Measurements from ENCODE around the gene STOX2.

DNA sequence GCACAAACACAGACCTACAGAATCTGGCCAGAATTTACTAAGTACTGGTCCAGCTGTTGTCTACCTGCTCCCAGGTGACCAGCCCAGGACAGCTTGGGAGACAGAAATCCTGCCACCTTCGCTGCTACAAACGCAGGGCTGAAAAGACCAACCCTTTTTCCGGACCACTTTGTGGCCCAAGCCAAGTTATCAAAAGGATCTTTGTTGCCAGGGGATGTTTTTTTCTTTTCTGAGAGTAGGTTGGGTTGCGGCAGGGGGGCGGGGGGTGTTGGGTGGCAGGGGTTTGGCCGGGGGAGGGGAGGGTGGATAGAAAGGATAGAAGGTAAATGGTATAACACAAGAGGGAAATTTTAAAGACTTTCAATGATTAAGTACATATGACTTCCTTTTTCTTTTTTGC is 63.4 kb downstream of the STOX2 start:
- TF ChIP-seq POLR2A (IDR thresholded peaks at IDR 0.05; ENCODE audit: low read depth, low read length) (no peak), POLR2AphosphoS5 (IDR thresholded peaks at IDR 0.05; ENCODE audit: insufficient read depth, low read depth, low read length) (no peak)
